GM20000 (cell line): ENCODE results near the gene HK3.

Experiments
- DNase-seq: peaks from one replicate; pipeline ENCODE4 v3.0.0; 2012; ENCODE audit warnings: low spot score
- TF ChIP-seq, protein P1 (sequence below): IDR thresholded peaks from 2 replicates; pipeline ENCODE4 v1.5.1; 2012; ENCODE audit warnings: mild to moderate bottlenecking, control low read depth; ENCODE audit errors: extremely low read depth, missing control alignments

HK3 gene

DNA sequence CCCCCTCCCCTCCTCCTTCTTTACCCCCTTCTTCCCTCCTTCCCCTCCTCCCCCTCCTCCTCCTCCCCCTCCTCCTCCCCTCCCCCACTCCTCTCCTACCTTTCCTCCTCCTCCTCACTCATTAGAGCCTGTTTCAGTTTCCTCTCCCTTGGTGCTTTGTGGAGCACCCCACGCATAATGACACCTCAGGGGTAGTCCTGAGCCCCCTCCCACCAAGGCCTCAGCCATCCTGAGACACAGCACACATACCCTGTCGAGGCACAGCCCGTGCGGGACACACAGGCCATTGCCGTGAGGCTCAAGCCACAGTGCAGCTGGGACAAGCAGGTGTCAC is 35.4 kb downstream of the HK3 start:
- DNase-seq: no peak
- TF ChIP-seq, protein P1, sequence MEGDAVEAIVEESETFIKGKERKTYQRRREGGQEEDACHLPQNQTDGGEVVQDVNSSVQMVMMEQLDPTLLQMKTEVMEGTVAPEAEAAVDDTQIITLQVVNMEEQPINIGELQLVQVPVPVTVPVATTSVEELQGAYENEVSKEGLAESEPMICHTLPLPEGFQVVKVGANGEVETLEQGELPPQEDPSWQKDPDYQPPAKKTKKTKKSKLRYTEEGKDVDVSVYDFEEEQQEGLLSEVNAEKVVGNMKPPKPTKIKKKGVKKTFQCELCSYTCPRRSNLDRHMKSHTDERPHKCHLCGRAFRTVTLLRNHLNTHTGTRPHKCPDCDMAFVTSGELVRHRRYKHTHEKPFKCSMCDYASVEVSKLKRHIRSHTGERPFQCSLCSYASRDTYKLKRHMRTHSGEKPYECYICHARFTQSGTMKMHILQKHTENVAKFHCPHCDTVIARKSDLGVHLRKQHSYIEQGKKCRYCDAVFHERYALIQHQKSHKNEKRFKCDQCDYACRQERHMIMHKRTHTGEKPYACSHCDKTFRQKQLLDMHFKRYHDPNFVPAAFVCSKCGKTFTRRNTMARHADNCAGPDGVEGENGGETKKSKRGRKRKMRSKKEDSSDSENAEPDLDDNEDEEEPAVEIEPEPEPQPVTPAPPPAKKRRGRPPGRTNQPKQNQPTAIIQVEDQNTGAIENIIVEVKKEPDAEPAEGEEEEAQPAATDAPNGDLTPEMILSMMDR: no peak

DNA sequence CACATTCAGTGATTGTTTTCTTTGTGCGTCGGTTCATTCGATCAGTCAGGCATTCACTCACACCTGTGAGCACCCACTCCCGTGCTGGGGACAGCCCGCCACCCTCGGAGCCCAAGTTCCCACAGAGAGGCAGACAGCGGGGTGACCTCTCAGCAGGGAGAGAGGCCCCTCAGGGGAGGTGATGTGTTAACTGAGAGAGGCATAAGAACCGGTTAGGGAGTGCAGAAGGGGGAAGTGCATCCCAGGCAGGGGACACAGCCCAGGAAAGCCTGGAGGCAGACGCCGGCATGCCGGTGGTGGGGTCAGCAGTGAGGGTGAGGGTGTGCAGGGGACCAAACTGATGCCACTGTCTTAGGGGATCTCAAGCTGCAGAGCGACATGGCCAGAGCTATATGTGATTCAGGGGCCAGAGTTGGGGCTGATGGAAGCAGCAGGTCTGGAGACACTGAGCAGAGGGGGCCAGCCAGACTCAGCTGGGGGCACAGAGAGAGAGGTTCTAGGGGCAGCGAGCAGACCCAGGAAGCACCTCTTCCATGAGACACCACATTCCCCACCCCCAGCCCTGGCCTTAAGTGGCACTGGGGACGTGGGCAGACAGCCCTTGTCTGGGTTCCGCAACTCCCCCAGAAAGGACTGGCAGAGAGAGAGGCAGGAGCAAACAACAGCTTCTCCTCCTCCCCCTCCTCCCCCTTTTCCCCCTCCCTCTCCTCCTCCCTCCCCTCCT is 35.9 kb downstream of the HK3 start:
- TF ChIP-seq, protein P1: no peak
- no peak for DNase-seq

DNA sequence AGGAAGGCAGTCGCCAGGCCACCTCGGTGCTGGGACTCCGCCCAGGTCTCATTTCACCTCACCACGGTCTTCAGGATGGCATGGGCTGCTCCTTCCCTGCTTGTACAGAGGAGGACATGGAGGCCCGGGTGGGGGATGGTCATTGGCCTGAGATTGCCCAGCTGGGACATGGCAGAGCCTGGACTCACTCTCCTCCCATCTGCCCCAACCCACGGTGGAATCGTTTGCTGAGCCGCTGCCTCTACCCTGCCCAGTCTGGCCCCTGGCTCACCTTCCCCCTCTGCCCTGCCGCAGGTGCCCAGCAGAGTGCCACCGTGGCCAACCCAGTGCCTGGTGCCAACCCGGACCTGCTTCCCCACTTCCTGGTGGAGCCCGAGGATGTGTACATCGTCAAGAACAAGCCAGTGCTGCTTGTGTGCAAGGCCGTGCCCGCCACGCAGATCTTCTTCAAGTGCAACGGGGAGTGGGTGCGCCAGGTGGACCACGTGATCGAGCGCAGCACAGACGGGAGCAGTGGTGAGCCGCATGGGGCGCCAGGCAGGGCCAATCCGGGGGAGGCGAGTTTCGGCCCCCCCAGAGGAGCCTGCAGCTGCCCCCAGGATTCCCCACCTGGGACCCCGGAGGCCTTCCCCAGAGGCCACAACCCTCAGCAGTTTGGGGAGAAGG is 36.7 kb downstream of the HK3 start:
- no peak for DNase-seq
- TF ChIP-seq, protein P1: no peak

DNA sequence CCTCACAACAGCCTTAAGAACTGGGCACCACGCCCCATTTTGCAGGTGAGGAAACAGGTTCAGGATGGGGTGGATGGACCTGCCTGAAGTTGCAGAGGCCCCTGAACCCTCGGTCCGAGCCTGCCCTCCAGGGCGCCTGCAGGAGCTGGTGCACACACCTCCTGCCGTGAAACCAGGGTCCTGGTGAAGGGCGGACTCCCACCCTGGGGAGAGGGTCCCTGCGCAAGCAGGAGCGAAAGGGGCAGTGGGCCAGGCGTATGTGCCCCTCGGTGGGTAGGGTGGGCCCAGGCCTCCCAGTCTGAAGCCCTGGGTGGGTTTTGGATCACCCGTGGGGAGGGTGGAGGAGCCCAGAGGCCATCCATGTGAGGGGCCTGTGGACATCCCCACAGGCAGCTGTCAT is 37.9 kb downstream of the HK3 start:
- TF ChIP-seq, protein P1: no peak

DNA sequence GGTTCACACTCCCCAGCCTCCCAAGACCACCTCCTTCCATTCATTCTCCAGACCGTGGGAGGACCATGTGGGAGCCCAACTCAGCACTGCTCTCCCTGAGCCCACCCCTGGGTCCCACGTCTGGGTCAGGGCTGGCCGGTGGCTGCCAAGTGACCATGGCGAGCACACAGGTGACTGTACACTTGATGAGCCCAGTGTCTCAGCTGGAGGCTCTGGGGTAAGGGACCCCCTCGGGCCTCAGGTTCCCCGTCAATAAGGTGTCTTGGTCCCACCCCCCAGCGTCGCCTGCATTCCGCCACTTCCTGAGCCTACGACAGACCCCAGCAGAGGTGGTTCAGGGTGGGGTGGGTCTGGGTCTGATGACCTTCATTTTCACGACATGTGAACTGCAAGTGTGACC is 38.8 kb downstream of the HK3 start:
- no peak for DNase-seq
- TF ChIP-seq, protein P1: no peak

More for the DNA sequence above, 37.9 kb downstream of the HK3 start:
- no peak for DNase-seq

GRCh38 chr5:176859916-176860315 is 39.2 kb downstream of the HK3 start:
- DNase-seq: no peak
- TF ChIP-seq, protein P1: no peak

DNA sequence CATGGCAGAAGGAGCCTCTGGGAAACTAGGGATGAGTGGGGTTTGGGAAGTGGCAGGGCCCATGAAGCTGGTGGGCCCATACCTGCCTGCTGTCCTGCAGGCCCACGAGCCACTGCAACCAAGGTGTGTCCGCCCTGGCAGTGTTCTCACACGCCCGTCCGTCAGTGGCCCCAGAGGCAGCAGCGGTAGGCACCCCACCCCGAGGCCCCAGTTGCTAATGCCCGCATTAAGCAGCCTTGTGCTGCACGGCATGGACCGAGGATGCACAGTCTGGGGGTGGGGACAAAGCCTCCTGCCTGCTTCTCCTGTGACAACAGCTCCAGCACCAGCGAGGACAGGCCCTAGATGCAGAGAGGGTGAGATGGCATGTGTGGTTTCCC is 41.3 kb downstream of the HK3 start:
- no peak for DNase-seq

More for the DNA sequence above, 41.3 kb downstream of the HK3 start:
- TF ChIP-seq, protein P1: no peak
